K562 (cell line): ENCODE measurements around the gene MAP1S. TPM values are rescaled to one million over a fixed set of nuclear protein-coding genes. Genes with fewer than 3 reads are reported as not detected.

Experiments used
- MTA2 ChIP-seq: fragments of 450-650 bp; IDR thresholded peaks from 2 replicates; pipeline ENCODE4 v1.6.1; 2016; ENCODE audit warnings: low read depth
- NCOR1 ChIP-seq: fragments of 450-650 bp; IDR thresholded peaks from 2 replicates; pipeline ENCODE4 v1.6.1; 2016; ENCODE audit warnings: mild to moderate bottlenecking, moderate library complexity
- PHTF2 ChIP-seq: fragments of 250-450 bp; sonication (Bioruptor Pico); IDR thresholded peaks from 2 replicates; pipeline ENCODE4 v1.5.0; 2021; ENCODE audit warnings: mild to moderate bottlenecking
- POLR2B ChIP-seq: fragments of 450-650 bp; IDR thresholded peaks from 2 replicates; pipeline ENCODE4 v1.6.1; 2018; ENCODE audit warnings: low read depth; ENCODE audit not compliant: partially characterized antibody
- SAFB2 ChIP-seq: fragments of 200-400 bp; formaldehyde crosslinking; IDR thresholded peaks from 2 replicates; pipeline ENCODE4 v1.6.1; 2018; ENCODE audit warnings: borderline replicate concordance, low read length, low read depth, moderate library complexity; ENCODE audit not compliant: severe bottlenecking
- ZNF518B ChIP-seq: fragments of 250-450 bp; sonication (Bioruptor Pico); IDR thresholded peaks from 2 replicates; pipeline ENCODE4 v1.5.0; 2021; ENCODE audit warnings: mild to moderate bottlenecking, moderate library complexity
- ZNF766 ChIP-seq: fragments of 200-800 bp; sonication (Bioruptor generic); conservative IDR thresholded peaks from 2 replicates; pipeline ENCODE4 v1.6.1; 2016; ENCODE audit warnings: missing genetic modification characterization, missing compliant biosample characterization
- polyA plus RNA-seq, 8 experiments: library from polyadenylated mRNA; depleted of rRNA in 4 of 8; stranded (reverse) in 5 of 8; unstranded in 3 of 8; fragments of >200 nt; fragmentation: Nextera tagmentation in 2 of 8; fragmentation: Illumina TruSeq in 1 of 8; extraction: Ambion mirVana in 2 of 8; extraction: Trizol in 1 of 8; gene quantifications; 2 replicates each; pipeline versions ENCODE4 v1.2.1 to v1.2.3, GENCODE V29; 2011 to 2014; ENCODE audit warnings: inconsistent platforms in 1 of 8, missing spikeins in 1 of 8
- total RNA-seq, 7 experiments: library from RNA; depleted of rRNA in 6 of 7; stranded (reverse); fragments of >200 nt in 6 of 7; fragmentation: Illumina TruSeq in 2 of 7; extraction: Trizol in 2 of 7; gene quantifications; 2 replicates each; pipeline versions ENCODE4 v1.2.1 to v1.2.3, GENCODE V29; 2011 to 2021; ENCODE audit warnings: low replicate concordance in 1 of 7

The MAP1S gene
- total and polyA plus RNA-seq, 9 of the 15 experiments (the other 6 are each of a cell fraction or from before 2014, with no cell fraction given), result 2.0 to 81.0 (median 9.5) TPM

GRCh38 chr19:17688853-17689595 lies 30.3 kb upstream of the MAP1S start (continued):
- TF ChIP-seq ZNF518B (CRISPR knock-in tag) (no peak), POLR2B (no peak), PHTF2 (no peak), ZNF766 (no peak), SAFB2 (no peak), NCOR1 (no peak), MTA2 (no peak)
- TF ChIP-seq, all 486 proteins: peak for 4
